ENCODE measurements around the gene ABCD1.
"Not testable (repeated sequence)": the region's sequence is repeated elsewhere in the genome, so short reads cannot be mapped to it uniquely, and the experiment has no call there.

Gene ABCD1

GRCh38 chrX:153714256-153714655, 10.4 kb upstream of the ABCD1 start:
- no peak for FAIRE-seq

DNA sequence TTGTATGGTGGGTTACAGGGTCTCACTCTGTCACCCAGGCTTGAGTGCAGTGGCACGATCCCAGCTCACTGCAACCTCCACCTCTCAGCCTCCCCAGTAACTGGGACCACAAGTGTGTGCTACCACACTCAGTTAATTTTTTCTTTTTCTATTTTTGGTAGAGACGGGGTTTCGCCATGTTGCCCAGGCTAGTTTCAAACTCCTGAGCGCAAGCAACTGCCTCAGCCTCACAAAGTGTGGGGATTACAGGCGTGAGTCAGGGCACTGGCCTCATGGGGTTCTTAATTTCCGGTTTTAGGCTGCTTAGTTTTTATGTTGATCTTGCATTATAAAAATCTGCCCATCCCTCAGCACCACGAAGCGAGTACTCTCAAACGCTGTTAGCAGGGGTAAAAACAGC, 7.2 kb upstream of the ABCD1 start:
- no peak for FAIRE-seq

DNA sequence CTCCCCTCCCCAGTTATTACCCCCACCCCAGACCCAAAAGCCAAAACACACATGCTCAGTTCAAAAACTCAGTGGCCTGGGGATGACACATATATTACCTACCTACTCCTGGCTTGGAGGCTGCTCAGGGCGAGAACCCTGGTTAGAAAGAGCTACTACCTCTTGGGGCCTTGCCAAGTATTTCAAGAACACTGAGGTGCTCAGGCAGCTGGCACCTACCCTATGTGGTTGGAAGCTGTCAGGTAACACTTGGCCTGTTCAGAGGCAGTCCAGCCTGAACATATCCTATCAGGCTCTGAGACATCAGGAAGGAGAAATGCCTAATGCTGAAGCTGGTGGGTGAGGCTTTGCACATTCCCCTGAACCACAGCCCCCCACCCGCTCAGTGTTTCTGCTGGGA, 5.4 kb upstream of the ABCD1 start:
- FAIRE-seq = no peak

- no peak for FAIRE-seq
Observed at GRCh38 chrX:153719701-153720100, 5.0 kb upstream of the ABCD1 start.

- FAIRE-seq = no peak
Observed at GRCh38 chrX:153722704-153723350, 1.8 kb upstream of the ABCD1 start.

- FAIRE-seq = no peak
Observed at GRCh38 chrX:153723351-153724251, 1.1 kb upstream of the ABCD1 start.

DNA sequence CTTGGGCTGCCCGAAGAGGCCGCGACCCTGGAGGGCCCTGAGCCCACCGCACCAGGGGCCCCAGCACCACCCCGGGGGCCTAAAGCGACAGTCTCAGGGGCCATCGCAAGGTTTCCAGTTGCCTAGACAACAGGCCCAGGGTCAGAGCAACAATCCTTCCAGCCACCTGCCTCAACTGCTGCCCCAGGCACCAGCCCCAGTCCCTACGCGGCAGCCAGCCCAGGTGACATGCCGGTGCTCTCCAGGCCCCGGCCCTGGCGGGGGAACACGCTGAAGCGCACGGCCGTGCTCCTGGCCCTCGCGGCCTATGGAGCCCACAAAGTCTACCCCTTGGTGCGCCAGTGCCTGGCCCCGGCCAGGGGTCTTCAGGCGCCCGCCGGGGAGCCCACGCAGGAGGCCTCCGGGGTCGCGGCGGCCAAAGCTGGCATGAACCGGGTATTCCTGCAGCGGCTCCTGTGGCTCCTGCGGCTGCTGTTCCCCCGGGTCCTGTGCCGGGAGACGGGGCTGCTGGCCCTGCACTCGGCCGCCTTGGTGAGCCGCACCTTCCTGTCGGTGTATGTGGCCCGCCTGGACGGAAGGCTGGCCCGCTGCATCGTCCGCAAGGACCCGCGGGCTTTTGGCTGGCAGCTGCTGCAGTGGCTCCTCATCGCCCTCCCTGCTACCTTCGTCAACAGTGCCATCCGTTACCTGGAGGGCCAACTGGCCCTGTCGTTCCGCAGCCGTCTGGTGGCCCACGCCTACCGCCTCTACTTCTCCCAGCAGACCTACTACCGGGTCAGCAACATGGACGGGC, 579 bp downstream of the ABCD1 start:
- FAIRE-seq = no peak

DNA sequence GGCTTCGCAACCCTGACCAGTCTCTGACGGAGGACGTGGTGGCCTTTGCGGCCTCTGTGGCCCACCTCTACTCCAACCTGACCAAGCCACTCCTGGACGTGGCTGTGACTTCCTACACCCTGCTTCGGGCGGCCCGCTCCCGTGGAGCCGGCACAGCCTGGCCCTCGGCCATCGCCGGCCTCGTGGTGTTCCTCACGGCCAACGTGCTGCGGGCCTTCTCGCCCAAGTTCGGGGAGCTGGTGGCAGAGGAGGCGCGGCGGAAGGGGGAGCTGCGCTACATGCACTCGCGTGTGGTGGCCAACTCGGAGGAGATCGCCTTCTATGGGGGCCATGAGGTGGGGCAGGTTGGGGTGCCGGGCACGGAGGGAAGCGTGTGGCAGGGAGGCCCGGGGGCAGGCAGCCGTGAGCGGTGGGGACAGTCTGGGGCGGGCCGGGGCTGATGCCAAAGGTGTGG, 1.2 kb downstream of the ABCD1 start:
- no peak for FAIRE-seq

- FAIRE-seq = no peak
Observed at GRCh38 chrX:153726286-153727122, 1.8 kb downstream of the ABCD1 start.

GRCh38 chrX:153727123-153727931, 2.7 kb downstream of the ABCD1 start:
- FAIRE-seq = no peak

DNA sequence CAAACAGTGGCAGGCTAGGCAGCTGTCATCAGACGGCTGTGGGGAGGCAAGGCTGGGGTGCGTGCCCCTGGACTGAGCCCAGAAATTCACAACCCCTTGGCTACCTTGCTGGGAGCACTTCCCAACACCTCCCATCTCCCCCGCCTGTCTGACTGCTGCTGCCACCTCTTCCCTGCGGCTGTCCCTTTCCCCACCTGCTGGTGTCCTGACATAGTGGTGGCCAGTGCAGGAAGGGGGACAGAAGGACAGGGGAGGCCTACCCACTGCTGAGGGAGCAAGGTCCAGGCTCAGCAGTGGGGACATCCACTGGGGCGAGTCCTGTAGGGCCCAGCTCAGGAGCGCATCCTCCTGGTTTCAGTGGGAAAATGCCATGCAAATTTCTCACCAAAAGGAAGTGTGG, 3.4 kb downstream of the ABCD1 start:
- no peak for FAIRE-seq

GRCh38 chrX:153728951-153729631, 4.4 kb downstream of the ABCD1 start:
- no peak for FAIRE-seq

DNA sequence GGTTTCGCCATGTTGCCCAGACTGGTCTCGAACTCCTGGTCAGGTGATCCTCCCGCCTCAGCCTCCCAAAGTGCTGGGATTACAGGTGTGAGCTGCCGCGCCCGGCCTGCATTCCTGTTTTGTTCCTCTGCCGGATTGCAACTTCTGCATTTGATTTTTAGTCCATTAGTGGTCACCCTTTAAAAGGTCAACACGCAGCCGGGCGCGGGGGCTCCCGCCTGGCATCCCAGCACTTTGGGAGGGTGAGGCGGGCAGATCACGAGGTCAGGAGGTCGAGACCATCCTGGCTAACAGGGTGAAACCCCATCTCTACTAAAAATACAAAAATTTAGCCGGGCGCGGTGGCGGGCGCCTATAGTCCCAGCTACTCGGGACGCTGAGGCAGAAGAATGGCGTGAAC, 5.5 kb downstream of the ABCD1 start:
- FAIRE-seq = not testable (repeated sequence)

- peak; percentile 75 for FAIRE-seq
Observed at GRCh38 chrX:153731117-153731844, 6.6 kb downstream of the ABCD1 start.

GRCh38 chrX:153731845-153732215, 7.2 kb downstream of the ABCD1 start:
- FAIRE-seq = no peak

DNA sequence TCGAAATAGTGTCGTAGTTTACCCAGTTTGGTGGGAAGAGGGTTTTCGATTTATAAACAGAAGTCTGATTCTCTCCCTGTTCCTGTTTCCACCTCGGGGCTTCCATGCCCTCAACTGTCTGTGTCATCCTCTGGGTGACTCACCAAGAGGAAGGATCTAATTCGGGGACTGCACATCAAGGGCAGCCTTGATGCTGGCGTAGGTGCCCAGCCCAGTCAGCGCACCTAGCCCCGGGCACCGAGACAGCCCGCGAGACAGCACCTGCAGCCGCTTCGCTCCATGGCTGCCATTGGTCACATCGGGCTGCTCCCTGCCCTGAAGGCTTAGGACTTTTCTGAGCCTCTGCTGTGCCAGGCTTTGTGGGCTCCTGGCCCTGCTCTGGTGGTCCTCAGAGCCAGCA, 7.7 kb downstream of the ABCD1 start:
- no peak for FAIRE-seq

GRCh38 chrX:153733651-153734240, 9.1 kb downstream of the ABCD1 start:
- no peak for FAIRE-seq

GRCh38 chrX:153734871-153735270, 10.2 kb downstream of the ABCD1 start:
- FAIRE-seq = no peak

GRCh38 chrX:153735274-153735673, 10.6 kb downstream of the ABCD1 start:
- no peak for FAIRE-seq
